Astrocyte (in vitro differentiated cells and primary cell): Measurements from ENCODE around the gene MYH7B.

Experiments
- EZH2 ChIP-seq: IDR thresholded peaks from 2 replicates; pipeline ENCODE4 v1.6.1; 2012; ENCODE audit warnings: mild to moderate bottlenecking, low read length, inconsistent platforms; ENCODE audit not compliant: insufficient read depth
- TF ChIP-seq, protein P1 (sequence below): IDR thresholded peaks from 2 replicates; pipeline ENCODE4 v1.5.1; 2011; ENCODE audit warnings: low read depth, mild to moderate bottlenecking, inconsistent platforms, low read length, moderate library complexity; ENCODE audit not compliant: insufficient read depth

DNA sequence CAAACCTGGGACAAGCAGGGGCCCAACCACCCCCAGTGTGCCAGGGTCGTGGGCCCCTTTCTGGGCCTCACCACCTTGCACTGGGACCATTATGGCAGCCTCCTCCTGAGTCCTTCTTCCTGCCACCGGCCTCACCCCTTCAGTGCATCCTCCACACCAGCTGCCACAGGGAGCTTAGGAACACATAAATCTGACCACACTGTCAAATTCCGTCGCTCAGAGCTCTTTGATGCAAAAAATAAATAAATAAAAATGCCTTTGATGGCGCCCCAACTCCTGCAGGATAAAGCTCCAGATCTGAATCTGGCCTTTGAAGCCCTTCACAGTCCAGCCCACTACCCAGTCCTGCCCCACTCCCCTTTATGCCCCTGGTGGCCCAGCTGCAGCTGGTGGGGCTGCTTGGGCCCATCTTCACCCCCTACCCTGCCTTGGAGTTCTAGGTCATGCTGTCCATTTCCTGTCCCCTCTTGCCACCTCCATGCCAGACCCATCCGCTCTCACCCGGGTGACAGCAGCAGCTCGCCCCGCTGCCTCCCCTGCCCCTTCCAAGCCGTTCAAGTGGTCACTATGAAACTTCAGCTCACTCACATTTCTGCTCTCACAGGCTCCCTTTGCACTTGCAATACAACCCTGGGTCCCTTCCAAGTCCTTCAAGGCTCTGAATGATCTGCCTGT, 16.0 kb downstream of the MYH7B start:
- TF ChIP-seq, protein P1, sequence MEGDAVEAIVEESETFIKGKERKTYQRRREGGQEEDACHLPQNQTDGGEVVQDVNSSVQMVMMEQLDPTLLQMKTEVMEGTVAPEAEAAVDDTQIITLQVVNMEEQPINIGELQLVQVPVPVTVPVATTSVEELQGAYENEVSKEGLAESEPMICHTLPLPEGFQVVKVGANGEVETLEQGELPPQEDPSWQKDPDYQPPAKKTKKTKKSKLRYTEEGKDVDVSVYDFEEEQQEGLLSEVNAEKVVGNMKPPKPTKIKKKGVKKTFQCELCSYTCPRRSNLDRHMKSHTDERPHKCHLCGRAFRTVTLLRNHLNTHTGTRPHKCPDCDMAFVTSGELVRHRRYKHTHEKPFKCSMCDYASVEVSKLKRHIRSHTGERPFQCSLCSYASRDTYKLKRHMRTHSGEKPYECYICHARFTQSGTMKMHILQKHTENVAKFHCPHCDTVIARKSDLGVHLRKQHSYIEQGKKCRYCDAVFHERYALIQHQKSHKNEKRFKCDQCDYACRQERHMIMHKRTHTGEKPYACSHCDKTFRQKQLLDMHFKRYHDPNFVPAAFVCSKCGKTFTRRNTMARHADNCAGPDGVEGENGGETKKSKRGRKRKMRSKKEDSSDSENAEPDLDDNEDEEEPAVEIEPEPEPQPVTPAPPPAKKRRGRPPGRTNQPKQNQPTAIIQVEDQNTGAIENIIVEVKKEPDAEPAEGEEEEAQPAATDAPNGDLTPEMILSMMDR, result no peak
- TF ChIP-seq EZH2, result no peak
